ENCODE measurements around the gene RYR2. TPM values are rescaled to one million over a fixed set of nuclear protein-coding genes. Genes with fewer than 3 reads are reported as not detected.

Gene RYR2
- total RNA-seq, 1 experiment from 2014 or later: 1.0 TPM

DNA sequence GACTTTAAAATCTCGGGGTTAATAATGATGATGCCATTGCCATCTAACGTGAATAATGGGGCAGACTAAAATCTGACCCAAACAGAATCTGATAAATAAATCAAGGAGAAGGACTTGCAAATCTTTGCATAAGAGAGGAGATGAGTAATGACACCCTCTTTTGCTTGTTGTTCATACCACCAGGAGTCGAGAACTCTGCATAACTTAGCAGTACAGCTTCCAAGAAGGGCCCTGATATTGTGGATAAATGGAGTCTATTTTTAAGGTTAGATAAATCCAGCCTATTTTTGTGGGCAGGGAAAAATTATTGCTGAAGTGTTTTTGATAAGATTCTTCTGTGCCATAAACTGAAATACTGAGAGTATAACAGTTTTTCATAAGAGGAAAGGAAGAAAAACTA is 17.3 kb downstream of the RYR2 start:
- in situ Hi-C loops (cut with HindIII; ENCODE audit: low pct_unique_long_range_greater_than_20kb, low sequenced_read_pairs): no loop called here

DNA sequence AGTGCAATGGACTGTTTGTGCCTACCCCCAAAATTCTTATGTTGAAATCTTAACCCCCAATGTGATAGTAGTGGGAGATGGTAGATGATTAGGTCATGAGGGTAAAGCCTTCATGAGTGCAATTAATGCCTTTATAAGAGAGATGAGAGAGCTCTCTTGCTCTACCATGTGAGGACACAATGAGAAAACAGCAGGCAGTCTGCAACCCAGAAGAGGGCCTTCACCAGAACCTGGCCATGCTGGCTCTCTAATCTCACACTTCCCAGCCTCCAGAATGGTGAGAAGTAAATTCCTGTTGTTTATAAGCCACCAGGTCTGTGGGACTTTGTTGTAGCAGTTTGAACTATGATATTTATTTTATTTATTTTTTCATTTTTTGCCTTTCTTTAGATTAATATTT is 21.0 kb downstream of the RYR2 start:
- in situ Hi-C loops (cut with HindIII; ENCODE audit: low pct_unique_long_range_greater_than_20kb, low sequenced_read_pairs): no loop called here

More for the DNA sequence above, 17.3 kb downstream of the RYR2 start:
- DNase-seq (ENCODE audit: low read depth): no peak

DNA sequence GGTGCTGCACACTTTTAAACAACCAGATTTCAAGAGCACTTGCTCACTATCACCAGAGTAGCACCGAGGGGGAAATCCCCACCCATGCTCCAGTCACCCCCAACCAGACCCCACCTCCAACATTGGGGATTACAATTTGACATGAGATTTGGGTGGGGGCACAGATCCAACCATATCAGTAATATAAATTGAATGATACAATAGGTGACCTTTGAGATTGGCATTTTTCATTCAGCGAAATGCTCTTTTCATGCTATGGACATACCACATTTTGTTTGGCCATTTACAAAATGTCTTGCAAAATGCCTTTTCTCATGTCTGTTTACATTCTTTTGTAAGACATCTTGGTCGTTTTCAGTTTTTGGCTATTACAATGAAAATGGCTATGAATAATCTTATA is 23.9 kb downstream of the RYR2 start:
- DNase-seq (ENCODE audit: low read depth): no peak
- in situ Hi-C loops (cut with HindIII; ENCODE audit: low pct_unique_long_range_greater_than_20kb, low sequenced_read_pairs): no loop called here

More for the DNA sequence above, 21.0 kb downstream of the RYR2 start:
- no peak for DNase-seq (ENCODE audit: low read depth)

DNA sequence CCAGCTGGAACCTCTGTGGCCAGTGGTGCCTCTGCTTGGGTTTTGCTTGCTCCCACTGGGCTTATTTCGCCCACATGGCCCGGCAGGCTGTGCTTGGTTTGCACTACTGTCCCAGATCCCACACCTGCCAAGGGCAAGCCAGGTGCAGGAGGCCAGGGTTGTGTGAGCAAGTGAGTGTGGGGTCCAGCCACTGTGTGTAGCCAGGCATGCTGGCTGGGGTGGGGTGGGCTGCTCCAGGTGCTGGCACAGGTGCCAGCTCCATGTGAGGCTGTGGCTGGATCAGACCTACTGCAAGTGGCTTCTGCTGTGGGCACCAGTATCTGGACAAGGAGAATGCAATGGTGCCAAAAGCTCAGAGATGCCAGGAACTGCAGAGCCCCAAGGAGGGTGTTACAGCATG is 28.5 kb downstream of the RYR2 start:
- in situ Hi-C loops (cut with HindIII; ENCODE audit: low pct_unique_long_range_greater_than_20kb, low sequenced_read_pairs): no loop called here
- DNase-seq (ENCODE audit: low read depth): no peak

DNA sequence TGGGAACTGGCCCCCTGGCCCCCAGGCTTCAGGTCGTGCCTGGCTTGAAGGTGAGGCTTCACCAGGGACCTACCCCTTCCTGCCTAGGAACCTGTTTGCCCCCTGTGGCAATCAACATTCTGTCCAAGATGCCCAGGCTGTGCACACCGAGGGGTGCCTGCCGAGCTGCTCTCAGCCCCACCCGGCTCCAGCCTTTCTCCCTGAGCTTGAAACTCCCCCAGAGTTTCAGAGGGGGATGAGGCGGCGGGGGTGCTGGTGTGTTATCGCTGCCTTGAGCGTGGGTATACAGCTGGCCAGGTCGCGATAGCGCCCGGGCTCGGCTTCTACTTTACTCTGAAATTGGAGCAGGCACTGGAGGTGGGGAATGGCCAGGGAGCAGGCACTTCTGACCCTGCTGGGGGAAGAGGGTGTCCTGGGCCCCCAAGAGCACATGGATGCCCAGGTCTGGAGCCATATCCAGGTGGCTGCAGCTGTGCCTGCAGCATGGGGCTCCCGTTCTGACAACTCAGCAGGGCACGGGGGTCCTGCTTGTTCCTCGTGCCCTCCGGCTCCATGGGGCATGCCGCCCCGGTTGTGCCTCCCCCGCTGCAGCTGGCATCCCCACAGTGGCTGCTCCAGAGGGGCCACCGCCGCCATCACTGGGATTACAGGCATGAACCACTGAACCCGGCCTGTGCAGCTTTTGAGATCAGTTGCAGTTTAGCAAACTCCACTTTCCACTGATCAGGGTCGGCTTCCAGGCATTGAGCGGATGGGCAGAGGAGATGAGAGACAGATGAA is 29.8 kb downstream of the RYR2 start:
- in situ Hi-C loops (cut with HindIII; ENCODE audit: low pct_unique_long_range_greater_than_20kb, low sequenced_read_pairs): no loop called here
- no peak for DNase-seq (ENCODE audit: low read depth)

DNA sequence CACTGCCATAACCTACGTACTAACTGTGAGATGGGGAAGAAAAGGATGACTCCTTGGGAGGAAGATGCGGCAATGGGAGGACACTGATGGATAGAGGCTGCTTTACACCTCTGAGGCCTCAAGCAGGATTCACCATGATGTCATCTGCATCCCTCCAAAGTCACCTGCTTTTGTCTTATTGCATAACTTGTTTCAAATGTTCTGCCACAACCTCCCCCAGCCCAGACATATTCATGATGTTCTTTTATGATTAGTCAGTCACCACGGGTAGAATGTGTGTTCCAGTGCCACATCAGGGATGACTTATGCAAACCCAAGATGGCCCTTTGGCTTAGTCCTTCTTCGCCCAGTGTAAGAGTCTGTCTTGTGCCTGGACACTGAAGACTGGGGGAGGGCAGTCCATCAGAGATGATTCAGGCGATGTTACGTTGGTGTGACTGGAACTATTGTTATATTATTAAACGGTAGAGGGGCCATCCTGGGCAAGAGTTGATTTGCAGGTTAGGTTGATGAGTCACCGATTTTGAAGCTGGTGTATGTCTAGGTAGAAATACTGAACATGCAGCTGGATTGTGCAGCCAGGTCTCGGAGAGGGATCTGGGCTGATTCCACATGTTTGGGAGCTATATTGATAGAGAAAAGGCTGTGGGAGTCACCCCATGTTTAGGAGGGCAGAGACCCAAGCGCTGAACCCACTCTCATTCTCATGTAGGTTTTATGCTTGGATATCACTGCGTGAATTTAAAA is 32.6 kb downstream of the RYR2 start:
- in situ Hi-C loops (cut with HindIII; ENCODE audit: low pct_unique_long_range_greater_than_20kb, low sequenced_read_pairs): no loop called here
- no peak for DNase-seq (ENCODE audit: low read depth)

DNA sequence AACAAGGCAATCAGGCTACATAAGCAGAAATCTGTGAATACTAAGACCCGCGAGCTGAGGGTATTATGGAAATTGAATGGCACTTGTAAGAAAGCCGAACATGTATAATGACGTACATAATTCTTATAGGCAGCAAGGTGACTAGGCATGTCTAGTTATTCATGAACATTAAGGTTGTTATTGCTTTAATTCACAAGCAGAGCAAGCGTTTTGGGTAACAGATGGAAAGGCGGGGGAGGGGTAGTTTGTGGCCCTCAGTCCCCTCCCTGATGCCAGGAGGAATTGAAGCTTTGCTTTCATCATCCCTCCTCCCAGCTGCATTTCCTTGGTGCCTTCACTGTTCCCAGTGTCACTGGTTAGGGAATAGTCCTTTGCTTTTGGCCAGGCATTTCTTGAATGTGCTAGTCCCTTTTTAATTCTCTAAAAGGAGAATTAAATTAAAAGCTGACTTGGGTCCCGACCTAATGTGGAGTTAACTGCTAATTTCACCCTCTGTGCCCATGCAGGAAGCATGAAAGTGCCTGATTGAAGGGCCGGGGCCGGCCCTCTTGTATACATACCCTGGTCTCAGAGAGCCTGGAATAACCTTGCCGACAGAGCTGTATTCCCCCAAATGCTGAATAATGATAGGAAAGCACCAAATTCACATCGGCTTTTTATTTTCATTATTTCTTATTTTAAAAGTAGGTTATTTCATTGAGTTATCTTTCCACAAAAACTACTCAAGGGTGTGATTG is 42.5 kb downstream of the RYR2 start:
- DNase-seq (ENCODE audit: low read depth): no peak

DNA sequence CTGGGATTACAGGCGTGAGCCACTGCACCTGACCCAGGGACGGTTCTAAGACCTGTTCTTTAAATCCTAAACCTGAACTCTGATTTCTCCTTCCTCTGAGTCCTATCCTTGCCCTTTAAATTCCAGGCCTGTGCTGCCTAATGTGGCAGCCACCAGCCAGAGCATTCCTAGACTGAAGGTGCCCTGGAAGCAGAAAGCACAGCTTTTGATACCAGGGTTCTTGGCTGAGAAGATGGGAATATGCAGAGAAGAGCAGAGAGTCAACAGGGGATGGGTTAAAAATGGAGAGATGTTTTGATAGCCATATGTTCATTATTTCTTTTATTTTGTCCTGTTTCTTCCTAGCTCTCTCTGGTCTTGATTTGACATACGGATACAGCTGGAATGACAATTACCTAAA is 49.7 kb downstream of the RYR2 start:
- DNase-seq (ENCODE audit: low read depth): no peak
- in situ Hi-C loops (cut with HindIII; ENCODE audit: low pct_unique_long_range_greater_than_20kb, low sequenced_read_pairs): no loop called here

More for the DNA sequence above, 42.5 kb downstream of the RYR2 start:
- in situ Hi-C loops (cut with HindIII; ENCODE audit: low pct_unique_long_range_greater_than_20kb, low sequenced_read_pairs): no loop called here

DNA sequence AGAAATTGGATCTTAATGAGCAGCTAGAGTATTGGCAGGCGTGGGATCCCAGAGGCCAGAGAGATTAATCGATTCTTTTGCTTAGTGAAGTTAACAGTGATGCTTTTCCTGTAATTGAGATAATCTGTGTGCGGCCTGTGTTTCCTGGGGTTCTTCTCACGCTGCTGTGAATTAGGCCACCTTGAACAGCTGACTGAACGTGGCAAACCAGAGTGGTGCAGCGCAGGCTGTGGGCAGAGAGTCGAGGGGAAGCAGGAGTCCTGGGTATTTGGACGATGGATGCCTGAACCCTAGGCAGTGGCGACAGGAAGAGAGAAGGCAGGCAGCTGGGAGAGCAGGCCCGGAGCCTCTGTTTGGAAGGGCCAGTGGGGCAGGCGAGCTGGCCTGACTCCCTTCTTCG is 51.7 kb downstream of the RYR2 start:
- in situ Hi-C loops (cut with HindIII; ENCODE audit: low pct_unique_long_range_greater_than_20kb, low sequenced_read_pairs): no loop called here
- no peak for DNase-seq (ENCODE audit: low read depth)

DNA sequence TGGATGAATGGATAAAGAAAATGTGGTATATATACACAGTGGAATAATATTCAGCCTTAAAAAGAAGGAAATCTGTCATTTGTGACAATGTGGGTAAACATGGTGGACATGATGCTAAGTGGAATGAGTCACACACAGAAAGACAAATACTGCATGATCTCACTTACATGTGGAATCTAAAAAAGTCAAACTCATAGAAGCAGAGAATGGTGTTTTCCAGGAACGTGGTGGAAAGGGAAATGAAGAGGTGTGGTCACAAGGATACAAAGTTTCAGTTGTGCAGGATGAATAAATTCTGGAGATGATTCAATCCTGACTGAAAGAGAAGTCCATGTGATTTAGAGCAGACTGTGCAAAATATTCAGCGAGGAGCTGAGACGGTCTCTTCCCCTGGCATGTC is 56.6 kb downstream of the RYR2 start:
- in situ Hi-C loops (cut with HindIII; ENCODE audit: low pct_unique_long_range_greater_than_20kb, low sequenced_read_pairs): no loop called here
- peak; percentile 64 for DNase-seq (ENCODE audit: low read depth)

DNA sequence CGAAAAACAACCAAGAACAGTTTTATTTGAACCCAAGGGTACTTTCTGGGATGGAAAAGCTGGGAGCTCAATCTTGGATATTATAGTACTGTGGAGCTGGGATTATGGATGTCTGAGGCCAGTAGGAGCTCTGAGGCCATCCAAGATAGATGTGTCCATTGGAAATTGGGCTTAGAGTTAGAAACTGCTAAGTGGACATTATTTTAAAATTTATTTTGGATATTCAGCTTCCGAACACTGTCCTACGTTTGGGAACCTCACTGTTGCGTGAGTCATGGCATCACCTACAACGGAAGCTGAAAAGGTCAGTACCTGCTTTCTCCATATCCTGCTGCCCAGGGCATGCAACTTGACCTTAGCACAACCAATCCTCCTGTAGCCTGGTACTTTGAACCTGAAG is 61.0 kb downstream of the RYR2 start:
- DNase-seq (ENCODE audit: low read depth): no peak
- in situ Hi-C loops (cut with HindIII; ENCODE audit: low pct_unique_long_range_greater_than_20kb, low sequenced_read_pairs): no loop called here

DNA sequence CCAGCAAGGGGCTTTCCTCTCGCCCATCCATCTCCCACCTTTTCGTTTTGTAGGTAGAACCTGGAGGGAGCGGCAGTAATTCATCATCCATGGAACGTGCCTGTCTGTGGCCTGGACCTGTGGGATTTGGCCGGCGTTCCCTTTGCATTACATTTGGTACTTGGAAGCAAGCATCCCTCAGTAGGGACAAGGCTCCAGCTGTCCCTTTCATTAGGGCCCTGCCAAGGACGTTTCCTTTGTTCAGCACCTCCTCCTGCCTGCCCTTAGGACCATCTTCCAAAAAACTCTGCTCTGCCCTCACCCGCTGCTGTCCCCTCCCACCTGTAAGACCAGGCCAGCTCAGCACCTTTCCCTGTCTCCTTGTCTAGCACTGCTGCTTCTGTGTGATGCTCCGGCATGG is 62.1 kb downstream of the RYR2 start:
- DNase-seq (ENCODE audit: low read depth): no peak
- in situ Hi-C loops (cut with HindIII; ENCODE audit: low pct_unique_long_range_greater_than_20kb, low sequenced_read_pairs): no loop called here

DNA sequence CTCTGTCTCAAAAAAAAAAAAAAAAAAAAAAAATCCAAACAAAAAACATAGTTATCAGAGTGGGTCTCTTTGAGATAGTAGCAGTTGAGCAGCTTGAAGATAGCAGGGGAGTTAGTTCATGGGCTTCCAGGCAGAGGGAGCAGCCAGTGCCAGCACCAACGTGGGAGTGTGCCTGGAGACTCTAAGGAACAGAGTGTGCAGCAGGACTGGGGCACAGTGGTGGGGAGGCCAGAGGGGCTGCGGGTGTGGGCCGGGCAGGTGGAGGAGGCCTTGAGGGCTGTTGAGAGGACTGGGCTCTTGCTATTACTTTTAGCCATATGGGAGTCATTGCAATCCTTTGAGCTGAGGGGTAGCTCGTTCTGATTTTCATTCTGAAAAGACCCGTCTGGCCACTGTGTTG is 63.8 kb downstream of the RYR2 start:
- no peak for DNase-seq (ENCODE audit: low read depth)
- in situ Hi-C loops (cut with HindIII; ENCODE audit: low pct_unique_long_range_greater_than_20kb, low sequenced_read_pairs): no loop called here

DNA sequence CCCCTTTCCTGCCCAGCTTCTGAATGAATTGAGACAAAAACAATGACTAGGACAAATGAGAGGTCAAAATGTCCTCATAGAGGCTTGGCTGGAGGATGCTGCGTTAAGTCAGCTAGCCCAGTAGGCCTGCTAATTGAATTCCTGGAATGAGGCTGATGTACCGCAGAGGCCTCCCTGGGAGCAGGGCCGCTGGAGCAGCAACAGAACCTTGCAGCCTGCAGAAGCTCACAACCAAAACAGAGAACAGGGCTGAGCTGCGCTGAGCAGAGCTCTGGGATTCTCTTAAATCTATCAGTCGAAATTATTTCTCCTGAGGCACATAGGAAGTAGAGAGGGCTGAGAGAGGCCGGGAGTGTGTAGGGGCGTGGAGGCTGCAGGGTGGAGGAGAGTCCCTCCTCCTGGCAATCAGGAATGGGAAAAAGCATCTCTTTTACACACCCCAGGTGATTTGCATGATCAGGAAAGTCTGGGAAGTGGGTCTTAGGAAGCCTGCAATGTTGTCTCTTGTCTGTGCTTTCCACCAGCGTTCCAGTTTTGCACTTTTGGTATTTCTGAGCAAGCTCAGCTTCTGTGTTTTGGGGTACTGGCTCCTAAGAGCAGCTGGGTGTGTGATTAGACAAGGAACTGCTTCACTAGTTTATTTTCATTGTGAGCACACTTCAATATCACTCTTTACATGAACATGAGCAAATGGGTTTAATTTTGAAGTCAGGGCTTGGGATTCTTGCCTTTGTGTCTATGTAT is 66.5 kb downstream of the RYR2 start:
- no peak for DNase-seq (ENCODE audit: low read depth)
- in situ Hi-C loops (cut with HindIII; ENCODE audit: low pct_unique_long_range_greater_than_20kb, low sequenced_read_pairs): no loop called here

DNA sequence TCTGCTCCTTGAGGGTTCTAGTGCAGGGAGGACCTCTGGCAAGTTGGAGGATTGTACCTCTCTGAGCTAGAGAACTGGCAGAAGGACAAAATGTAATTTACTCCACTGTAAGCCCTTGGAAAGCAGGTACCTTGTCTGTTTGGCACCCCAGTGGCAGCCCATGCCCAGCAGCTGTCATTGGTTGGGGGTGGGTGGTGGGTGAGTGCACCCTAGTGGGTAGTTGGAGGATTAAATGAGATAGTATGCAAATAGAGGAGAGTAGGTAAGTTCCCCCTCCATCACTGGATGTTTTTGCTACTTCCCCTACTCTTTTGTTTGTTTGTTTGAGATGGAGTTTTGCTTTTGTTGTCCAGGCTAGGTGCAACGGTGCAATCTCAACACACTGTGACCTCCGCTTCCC is 69.8 kb downstream of the RYR2 start:
- no peak for DNase-seq (ENCODE audit: low read depth)
- in situ Hi-C loops (cut with HindIII; ENCODE audit: low pct_unique_long_range_greater_than_20kb, low sequenced_read_pairs): no loop called here

DNA sequence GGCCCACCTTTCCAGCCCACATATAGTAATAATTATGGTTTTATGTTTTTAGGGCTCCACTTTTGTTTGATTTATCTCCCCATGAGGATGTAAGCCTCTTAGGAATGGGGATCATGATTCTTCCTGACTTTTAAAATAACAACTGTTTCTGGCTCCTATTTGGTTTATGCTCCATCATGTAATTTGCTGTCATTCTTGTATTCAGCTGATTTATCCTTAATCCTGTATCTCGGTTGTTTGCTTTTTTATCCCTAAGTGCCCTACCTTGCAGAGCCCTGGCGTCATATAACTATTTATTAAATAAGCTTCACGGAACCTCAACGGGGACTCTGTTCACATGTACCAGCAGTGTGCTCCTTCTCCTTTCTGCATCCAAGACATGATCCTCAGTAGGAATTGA is 70.7 kb downstream of the RYR2 start:
- no peak for DNase-seq (ENCODE audit: low read depth)
- in situ Hi-C loops (cut with HindIII; ENCODE audit: low pct_unique_long_range_greater_than_20kb, low sequenced_read_pairs): no loop called here

DNA sequence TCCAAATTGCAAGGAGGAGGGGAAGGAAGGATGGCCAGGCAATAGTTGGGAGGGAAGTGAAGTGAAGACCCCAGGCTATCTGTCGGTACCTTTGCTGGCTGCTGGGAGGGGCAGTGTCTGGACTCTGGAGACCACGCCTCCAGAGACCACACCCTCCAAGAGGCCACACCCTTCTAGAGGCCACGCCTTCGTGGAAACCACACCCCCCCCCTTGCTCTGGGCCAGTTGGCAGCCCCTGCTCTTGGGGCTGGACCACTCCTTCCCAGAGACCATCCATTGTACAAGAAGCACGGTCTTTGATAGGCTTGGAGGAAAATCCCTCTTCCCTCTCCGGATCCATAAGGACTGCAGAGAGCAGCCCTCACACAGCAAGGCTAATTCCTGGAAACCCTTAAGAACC is 73.1 kb downstream of the RYR2 start:
- in situ Hi-C loops (cut with HindIII; ENCODE audit: low pct_unique_long_range_greater_than_20kb, low sequenced_read_pairs): no loop called here
- no peak for DNase-seq (ENCODE audit: low read depth)

DNA sequence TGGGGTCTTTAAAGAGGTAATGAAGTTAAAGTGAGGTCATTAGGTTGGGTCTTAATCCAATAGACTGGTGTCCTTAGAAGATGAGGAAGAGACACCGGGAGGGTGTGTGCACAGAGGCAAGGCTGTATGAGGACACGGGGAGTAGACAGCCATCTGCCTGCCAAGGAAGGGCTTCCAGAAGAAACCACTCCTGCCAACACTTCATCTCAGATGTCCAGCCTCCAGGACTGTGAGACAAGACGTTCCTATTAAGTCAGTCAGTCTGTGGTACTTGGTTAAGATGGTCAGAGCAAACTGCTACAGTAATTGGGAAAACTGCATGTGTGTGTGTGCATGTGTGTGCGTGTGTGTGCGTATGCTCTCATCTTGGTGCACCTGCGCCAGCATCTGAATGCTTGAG is 77.1 kb downstream of the RYR2 start:
- in situ Hi-C loops (cut with HindIII; ENCODE audit: low pct_unique_long_range_greater_than_20kb, low sequenced_read_pairs): no loop called here

DNA sequence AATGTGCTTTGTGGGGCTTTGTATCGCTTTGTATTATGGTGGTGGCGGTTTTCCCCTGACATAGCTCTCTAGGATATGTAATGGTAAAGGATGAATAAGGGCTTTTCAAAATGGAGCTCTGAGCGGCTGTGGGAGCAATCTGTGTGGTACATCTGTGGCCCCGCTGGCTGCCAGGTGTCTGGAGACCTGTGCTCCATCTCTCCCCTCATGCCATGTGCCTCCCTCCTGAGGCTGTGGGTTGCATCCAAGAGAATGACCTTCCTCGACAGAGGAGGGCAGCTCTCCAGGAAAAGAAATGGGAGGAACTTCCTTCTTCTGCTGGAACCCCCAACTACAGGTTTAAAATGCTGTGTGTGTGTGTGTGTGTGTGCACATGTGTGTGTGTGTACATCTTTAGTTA is 78.7 kb downstream of the RYR2 start:
- in situ Hi-C loops (cut with HindIII; ENCODE audit: low pct_unique_long_range_greater_than_20kb, low sequenced_read_pairs): no loop called here
- DNase-seq (ENCODE audit: low read depth): no peak

More for the DNA sequence above, 77.1 kb downstream of the RYR2 start:
- DNase-seq (ENCODE audit: low read depth): no peak
